Left renal cortex interstitium (tissue), 4 donors: ENCODE results near the gene CD84. TPM values are rescaled to one million over a fixed set of nuclear protein-coding genes. Genes with fewer than 3 reads are reported as not detected.
"Not testable (repeated sequence)": the region's sequence is repeated elsewhere in the genome, so short reads cannot be mapped to it uniquely, and the experiment has no call there.

Source experiments
- DNase-seq, 4 donors: peaks; one replicate each; pipeline ENCODE4 v3.0.0-alpha.2; 2013; ENCODE audit warnings: low read depth in 4 of 4, low spot score in 2 of 4, missing footprints in 1 of 4
- polyA plus RNA-seq, 4 donors: library from polyadenylated mRNA; unstranded; fragments of 120-200 nt; gene quantifications; one replicate each; pipeline ENCODE4 v1.2.1, GENCODE V29; 2013; ENCODE audit not compliant: insufficient read length in 4 of 4

The CD84 gene
- polyA plus RNA-seq, 4 donors: 0.71 to 1.5 (median 1.2) TPM

GRCh38 chr1:160612613-160613218 is 33.4 kb upstream of the CD84 start:
- DNase-seq: no peak

DNA sequence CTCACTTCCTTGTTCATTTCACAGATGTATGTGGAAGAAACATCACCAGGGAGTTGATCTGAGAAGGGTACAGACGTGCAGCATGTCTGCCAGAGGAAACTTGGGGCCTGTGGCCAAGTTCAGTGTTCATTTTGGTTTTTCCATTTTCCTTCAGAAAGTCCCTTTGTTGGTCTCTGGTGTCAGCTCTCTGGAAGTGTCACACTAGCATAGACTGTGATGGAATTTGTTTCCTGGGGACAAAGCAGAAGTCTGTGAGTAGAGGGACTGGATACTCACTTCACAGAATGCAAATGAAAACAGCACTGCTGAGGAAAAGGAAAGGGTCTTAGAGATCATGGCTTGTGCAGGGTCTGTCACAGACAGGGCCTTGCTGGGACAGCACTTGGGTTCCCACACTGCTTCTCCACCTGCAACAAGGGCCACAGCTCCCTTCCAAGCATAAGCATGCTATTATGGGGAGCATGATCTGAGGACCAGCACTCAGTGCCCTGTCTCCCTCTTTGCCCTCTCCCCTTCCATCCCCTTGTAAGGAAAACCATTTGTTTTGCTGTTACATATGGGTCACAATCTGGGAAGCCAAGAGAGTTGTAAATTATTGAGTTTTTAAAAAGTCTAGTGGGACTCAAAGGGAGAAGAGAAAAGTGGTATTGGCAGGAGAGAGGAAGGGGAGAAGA is 31.4 kb upstream of the CD84 start:
- no peak for DNase-seq

GRCh38 chr1:160608941-160609340 is 29.6 kb upstream of the CD84 start:
- no peak for DNase-seq

DNA sequence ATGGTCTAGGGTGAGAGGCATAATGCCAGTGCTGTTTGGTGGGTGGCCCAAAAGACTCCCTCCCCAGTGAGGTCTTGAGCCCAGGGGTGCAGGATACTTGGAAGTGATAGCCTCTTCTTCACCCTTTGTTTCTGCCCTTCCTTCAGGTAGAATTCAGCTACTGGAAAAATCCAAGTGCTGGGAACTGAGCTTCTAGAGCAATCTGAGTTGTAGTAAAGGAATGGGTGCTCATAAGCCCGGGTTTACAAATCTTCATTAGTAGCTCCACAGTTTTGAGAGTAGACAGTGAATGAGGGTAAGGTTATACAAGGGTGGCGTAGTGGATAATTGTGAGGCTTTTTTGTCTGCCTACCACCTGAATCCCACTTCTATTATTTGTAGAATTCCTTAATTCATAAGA is 29.2 kb upstream of the CD84 start:
- DNase-seq: no peak

- no peak for DNase-seq
Observed at GRCh38 chr1:160608057-160608456, 28.8 kb upstream of the CD84 start.

- no peak for DNase-seq
Observed at GRCh38 chr1:160607672-160608032, 28.4 kb upstream of the CD84 start.

DNA sequence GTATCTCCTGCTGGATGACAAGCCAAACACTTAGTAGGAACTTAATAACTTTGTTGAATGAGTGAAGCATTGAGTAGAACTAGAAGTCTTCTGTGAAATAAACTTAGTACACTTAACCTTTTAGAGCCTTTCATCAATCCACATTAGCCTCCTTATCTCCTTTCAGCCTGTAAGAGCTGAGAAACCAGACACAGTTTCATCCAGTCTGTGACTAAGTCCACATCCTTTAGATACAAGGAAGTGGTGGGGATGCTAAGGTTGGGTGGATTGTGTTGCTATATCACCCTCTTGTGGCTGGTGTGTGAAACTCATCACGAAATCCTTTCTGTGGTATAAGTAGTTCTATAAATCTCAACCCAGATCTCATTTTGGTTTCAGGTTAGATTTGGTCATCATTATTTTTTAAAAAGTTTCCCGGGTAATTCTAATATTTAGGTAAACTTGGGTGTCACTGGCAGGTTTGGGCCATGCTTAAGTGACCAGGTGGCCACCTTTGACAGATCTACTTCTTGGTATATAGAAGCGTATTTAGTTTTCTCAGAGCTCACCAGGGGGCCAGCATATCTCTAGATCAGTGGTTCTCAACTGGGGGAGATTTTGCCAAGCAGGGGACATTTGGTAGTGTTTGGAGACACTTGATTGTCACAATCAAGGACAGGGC is 27.8 kb upstream of the CD84 start:
- DNase-seq: no peak

DNA sequence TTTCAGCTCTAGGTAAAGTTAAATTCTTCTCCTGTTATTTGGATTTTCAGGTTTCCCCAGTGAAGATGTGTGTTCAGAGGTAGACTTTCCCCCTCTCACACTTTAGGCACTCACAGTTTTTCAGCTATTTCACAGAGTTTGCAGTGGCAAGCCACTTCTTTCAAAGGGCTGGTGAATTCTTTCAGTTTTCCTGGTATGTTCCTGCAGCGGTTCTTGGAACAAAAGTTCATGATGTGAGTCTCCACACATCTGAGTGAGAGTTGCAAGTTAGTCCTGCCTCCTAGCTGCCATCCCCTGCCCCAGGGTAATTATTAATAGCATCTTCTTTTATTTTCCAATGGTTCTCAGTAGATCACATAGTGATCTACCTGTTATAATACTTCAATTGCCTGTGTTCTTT is 27.3 kb upstream of the CD84 start:
- DNase-seq: no peak

GRCh38 chr1:160605792-160606479 is 26.6 kb upstream of the CD84 start:
- DNase-seq: no peak

DNA sequence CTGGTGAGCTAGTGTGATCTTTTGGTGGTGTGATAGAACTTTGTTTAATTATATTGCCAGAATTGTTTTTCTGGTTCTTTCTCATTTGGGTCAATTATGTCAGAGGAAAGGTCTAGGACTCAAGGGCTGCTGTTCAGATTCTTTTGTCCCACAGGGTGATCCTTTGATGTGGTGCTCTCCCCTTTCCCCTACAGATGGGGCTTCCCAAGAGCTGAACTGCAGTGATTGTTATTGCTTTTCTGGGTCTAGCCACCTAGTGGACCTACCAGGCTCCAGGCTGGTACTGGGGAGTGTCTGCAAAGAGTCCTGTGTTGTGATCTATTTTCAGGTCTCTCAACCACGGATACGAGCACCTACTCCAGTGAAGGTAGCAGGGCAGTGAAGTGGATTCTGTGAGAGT is 25.9 kb upstream of the CD84 start:
- DNase-seq: no peak

DNA sequence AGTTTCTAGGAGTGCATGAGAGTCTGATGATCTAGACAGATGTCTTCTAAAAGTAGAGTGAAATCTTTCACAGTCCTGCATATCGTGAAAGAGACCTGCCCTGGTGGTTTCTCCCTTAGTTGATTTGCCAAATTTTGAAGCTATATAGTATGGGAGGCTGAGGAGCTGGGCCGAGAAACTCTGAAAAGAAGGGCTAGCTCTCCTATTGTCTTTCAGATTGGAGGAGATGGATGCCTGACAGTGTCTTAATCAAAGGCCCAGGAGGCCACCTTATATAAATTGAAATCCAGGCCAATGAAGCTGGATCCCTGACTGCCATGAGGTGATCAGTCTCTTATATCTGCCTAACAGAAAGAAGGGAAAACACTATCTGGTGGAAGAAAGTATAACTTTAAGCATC is 18.4 kb upstream of the CD84 start:
- no peak for DNase-seq

GRCh38 chr1:160597051-160597450 is 17.8 kb upstream of the CD84 start:
- DNase-seq: no peak

- no peak for DNase-seq
Observed at GRCh38 chr1:160590488-160590887, 11.2 kb upstream of the CD84 start.

DNA sequence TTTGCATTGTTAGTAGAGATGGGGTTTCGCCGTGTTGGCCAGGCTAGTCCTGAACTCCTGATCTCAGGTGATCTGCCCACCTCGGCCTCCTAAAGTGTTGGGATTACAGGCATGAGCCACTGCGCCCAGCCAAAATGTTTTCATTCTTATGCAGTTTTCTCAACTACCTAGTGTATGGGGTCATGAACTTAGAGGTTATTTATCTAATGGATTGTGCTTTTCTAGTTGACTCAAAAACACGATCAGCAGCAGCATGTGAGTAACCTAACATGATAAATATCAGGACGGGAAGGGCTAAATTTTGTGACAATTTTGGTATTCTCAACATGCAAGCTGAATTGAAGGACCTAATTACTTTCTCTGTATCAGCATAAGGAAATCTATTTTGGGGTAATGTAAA is 9.2 kb upstream of the CD84 start:
- DNase-seq: no peak

DNA sequence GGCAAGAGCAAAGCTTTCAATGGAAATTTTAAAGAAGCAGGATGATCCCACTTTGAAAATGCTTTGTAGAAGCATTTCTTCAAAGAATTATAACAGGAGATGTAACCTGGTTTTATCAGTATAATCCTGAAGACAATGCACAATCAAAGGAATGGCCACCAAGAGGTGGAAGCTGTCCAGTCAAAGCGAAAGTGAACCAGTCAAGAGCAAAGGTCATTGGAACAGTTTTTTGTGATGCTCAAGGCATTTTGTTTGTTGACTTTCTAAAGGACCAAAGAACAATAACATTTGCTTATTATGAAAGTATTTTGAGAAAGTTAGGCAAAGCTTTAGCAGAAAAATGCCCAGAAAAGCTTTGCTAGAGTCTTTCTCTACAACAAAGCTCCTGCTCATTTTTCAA is 5.5 kb upstream of the CD84 start:
- DNase-seq: no peak

GRCh38 chr1:160582976-160583375 is 3.7 kb upstream of the CD84 start:
- not testable (repeated sequence) for DNase-seq

- no peak for DNase-seq
Observed at GRCh38 chr1:160581961-160582360, 2.7 kb upstream of the CD84 start.

- no peak for DNase-seq
Observed at GRCh38 chr1:160580221-160580812, 1.0 kb upstream of the CD84 start.

GRCh38 chr1:160578525-160579191 is 638 bp downstream of the CD84 start:
- no peak for DNase-seq

- no peak for DNase-seq
Observed at GRCh38 chr1:160578175-160578524, 1.1 kb downstream of the CD84 start.

- no peak for DNase-seq
Observed at GRCh38 chr1:160577671-160578070, 1.6 kb downstream of the CD84 start.
